ENCODE results near the gene KCNK5. TPM values are rescaled to one million over a fixed set of nuclear protein-coding genes. Genes with fewer than 3 reads are reported as not detected.

KCNK5 gene
- total RNA-seq, 1 experiment from 2014 or later, result not detected

DNA sequence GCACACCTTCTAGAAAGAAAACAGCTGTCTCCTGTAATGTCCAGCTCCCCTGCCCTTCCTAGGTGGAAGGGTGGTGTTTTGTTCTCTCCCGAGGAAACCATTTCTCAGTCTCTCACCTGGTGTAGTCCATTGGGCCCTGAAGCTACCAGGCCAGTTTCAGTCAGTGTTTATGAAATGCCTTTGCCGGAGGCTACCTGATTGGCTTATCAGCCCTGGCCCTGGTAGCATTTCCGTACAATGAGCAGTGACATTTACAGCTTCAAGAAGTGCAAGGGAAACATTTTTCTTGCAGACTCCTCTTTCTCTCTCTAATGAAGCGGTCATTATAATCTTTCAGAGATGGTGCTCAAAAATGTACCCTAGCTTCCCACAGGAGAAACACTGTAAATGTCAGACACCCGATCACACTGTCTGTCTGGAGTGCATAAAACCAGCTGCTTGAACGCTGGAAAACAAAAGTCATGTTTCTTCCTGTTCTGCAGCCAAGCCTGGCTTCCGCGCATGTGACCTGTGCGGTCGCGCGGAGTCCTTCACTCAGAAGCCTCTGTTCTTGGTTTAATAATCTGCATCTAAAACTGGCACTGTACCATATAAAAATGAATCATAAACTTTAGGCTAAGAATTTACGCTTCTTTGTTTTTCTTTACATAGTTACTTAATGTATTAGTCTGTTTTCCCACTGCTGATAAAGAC is 85.9 kb downstream of the KCNK5 start:
- Histone ChIP-seq H3K4me3 (ENCODE audit: low read length) (no peak overlapping the region), H3K27ac (ENCODE audit: low read length) (no peak overlapping the region), H3K9ac (ENCODE audit: low read length) (no peak overlapping the region), H3K79me2 (ENCODE audit: low read length) (no peaks in the 10 kb centered on the region), H3K9me3 (ENCODE audit: low read length) (no peaks in the 10 kb centered on the region), H4K20me1 (ENCODE audit: insufficient read depth, low read depth, low read length) (no peaks in the 10 kb centered on the region; the same call in 1 of the 2 replicates), H2AFZ (ENCODE audit: low read length) (no peak overlapping the region), H3K27me3 (ENCODE audit: low read length) (no peaks in the 10 kb centered on the region), H3K36me3 (ENCODE audit: insufficient read depth, low read length) (no peaks in the 10 kb centered on the region), H3K4me1 (ENCODE audit: low read length) (no peaks in the 10 kb centered on the region), H3K4me2 (ENCODE audit: low read depth, low read length, poor library complexity, severe bottlenecking) (no peak overlapping the region), H3K9me2 (replicated peaks; ENCODE audit: insufficient read depth, low read length) (no peaks in the 10 kb centered on the region)
- DNase-seq, result no peak

GRCh38 chr6:39140556-39141167 is 88.6 kb downstream of the KCNK5 start:
- Histone ChIP-seq H3K36me3 (ENCODE audit: insufficient read depth, low read length) (no peaks in the 10 kb centered on the region), H3K9me2 (replicated peaks; ENCODE audit: insufficient read depth, low read length) (0 out of 2 replicates have a peak, but pooled peaks cover 5% of the 10 kb centered on the region), H3K4me1 (ENCODE audit: low read length) (no peaks in the 10 kb centered on the region), H4K20me1 (ENCODE audit: insufficient read depth, low read depth, low read length) (no peaks in the 10 kb centered on the region; the same call in 1 of the 2 replicates), H3K27me3 (ENCODE audit: low read length) (no peaks in the 10 kb centered on the region), H3K9ac (ENCODE audit: low read length) (no peak overlapping the region), H3K9me3 (ENCODE audit: low read length) (no peaks in the 10 kb centered on the region), H3K4me2 (ENCODE audit: low read depth, low read length, poor library complexity, severe bottlenecking) (no peak overlapping the region), H3K27ac (ENCODE audit: low read length) (no peak overlapping the region), H3K4me3 (ENCODE audit: low read length) (no peak overlapping the region), H2AFZ (ENCODE audit: low read length) (no peak overlapping the region), H3K79me2 (ENCODE audit: low read length) (no peaks in the 10 kb centered on the region)
- no peak for DNase-seq

Other genes with a start within 250 kb of the KCNK5 start
- not detected in 2 replicates for gene GLP1R, start 180.7 kb downstream of the KCNK5 start, total RNA-seq (2014; rRNA removed; shearing (Covaris generic); ENCODE audit: low replicate concordance)
- 11.7 and 15.3 TPM in 2 replicates for gene SAYSD1, start 114.3 kb downstream of the KCNK5 start, total RNA-seq (2014; rRNA removed; shearing (Covaris generic); ENCODE audit: low replicate concordance)
- not detected in 2 replicates for gene KCNK17, start 84.9 kb upstream of the KCNK5 start, total RNA-seq (2014; rRNA removed; shearing (Covaris generic); ENCODE audit: low replicate concordance)
- gene KCNK16, start 93.2 kb upstream of the KCNK5 start, total RNA-seq (2014; rRNA removed; shearing (Covaris generic); ENCODE audit: low replicate concordance), result not detected in 2 replicates